Smooth muscle cell (in vitro differentiated cells): Measurements from ENCODE around the gene RNASEH2B. TPM values are rescaled to one million over a fixed set of nuclear protein-coding genes. Genes with fewer than 3 reads are reported as not detected.

ENCODE experiments used
- DNase-seq: peaks from one replicate; lab custom pipeline; 2025; ENCODE audit not compliant: unreplicated experiment; lab: John Stamatoyannopoulos, UW
- H2AFZ ChIP-seq: fragments of 200-600 bp; sonication (generic); 2 replicates; pipeline ENCODE4 v1.6.0; 2016; ENCODE audit warnings: antibody characterized with exemption, low read depth, mild to moderate bottlenecking
- H3F3A ChIP-seq: fragments of 200-600 bp; sonication (generic); 2 replicates; pipeline ENCODE4 v1.6.0; 2017; ENCODE audit warnings: antibody characterized with exemption, low read depth
- H3K27ac ChIP-seq: fragments of 200-600 bp; sonication (generic); 2 replicates; pipeline ENCODE4 v1.5.1; 2016; ENCODE audit warnings: low read depth, mild to moderate bottlenecking
- H3K27me3 ChIP-seq: fragments of 200-600 bp; sonication (generic); 2 replicates; pipeline ENCODE4 v1.6.1; 2016; ENCODE audit warnings: low read depth, mild to moderate bottlenecking
- H3K36me3 ChIP-seq: fragments of 200-600 bp; sonication (generic); 2 replicates; pipeline ENCODE4 v1.5.1; 2016; ENCODE audit warnings: low read depth
- H3K4me1 ChIP-seq: fragments of 200-600 bp; sonication (generic); 2 replicates; pipeline ENCODE4 v1.5.1; 2016; ENCODE audit warnings: low read depth
- H3K4me2 ChIP-seq: fragments of 200-600 bp; sonication (generic); 2 replicates; pipeline ENCODE4 v1.6.0; 2016; ENCODE audit warnings: mild to moderate bottlenecking
- H3K4me3 ChIP-seq: fragments of 200-600 bp; sonication (generic); 2 replicates; pipeline ENCODE4 v1.5.1; 2016; ENCODE audit warnings: mild to moderate bottlenecking
- H3K79me2 ChIP-seq: fragments of 200-600 bp; sonication (generic); 2 replicates; pipeline ENCODE4 v1.6.0; 2016; ENCODE audit warnings: low read depth, mild to moderate bottlenecking
- H3K9ac ChIP-seq: fragments of 200-600 bp; sonication (generic); 2 replicates; pipeline ENCODE4 v1.6.0; 2016; ENCODE audit warnings: low read depth
- H3K9me3 ChIP-seq: fragments of 200-600 bp; sonication (generic); replicated peaks from 2 replicates; pipeline ENCODE4 v1.5.1; 2016; ENCODE audit warnings: low read depth
- H4K20me1 ChIP-seq: fragments of 200-600 bp; sonication (generic); 2 replicates; pipeline ENCODE4 v1.6.0; 2016; ENCODE audit warnings: low read depth
- CTCF ChIP-seq: fragments of 200-600 bp; sonication (generic); IDR thresholded peaks from 2 replicates; pipeline ENCODE4 v1.5.1; 2017; ENCODE audit warnings: borderline replicate concordance, mild to moderate bottlenecking, antibody characterized with exemption; ENCODE audit not compliant: insufficient read depth, poor library complexity, severe bottlenecking
- WGBS: methylation state at CpG from one replicate; pipeline ENCODE4 v1.1.7; 2016; ENCODE audit warnings: low lambda C conversion rate; 5-methylcytosine and 5-hydroxymethylcytosine counted together
- polyA plus RNA-seq: library from polyadenylated mRNA; unstranded; fragments of >200 nt; fragmentation: Nextera tagmentation; extraction: Ambion mirVana; gene quantifications from 2 replicates; pipeline ENCODE4 v1.2.1, GENCODE V29; 2016
- total RNA-seq: library from RNA; depleted of rRNA; stranded (reverse); fragments of >200 nt; gene quantifications from 2 replicates; pipeline ENCODE4 v1.2.3, GENCODE V29; 2014

RNASEH2B gene
- total and polyA plus RNA-seq, 2 experiments from 2014 or later = 16.1 to 18.9 TPM

- Histone ChIP-seq H3K4me1 (no peaks in the 10 kb centered on the region), H3K27me3 (peaks cover 9% of the 10 kb centered on the region), H3K79me2 (no peaks in the 10 kb centered on the region), H3K9me3 (no peaks in the 10 kb centered on the region), H3F3A (no peaks in the 10 kb centered on the region), H4K20me1 (no peaks in the 10 kb centered on the region), H3K36me3 (no peaks in the 10 kb centered on the region), H3K4me3 (no peak overlapping the region), H2AFZ (no peak overlapping the region), H3K27ac (no peak overlapping the region), H3K9ac (no peak overlapping the region), H3K4me2 (no peak overlapping the region)
- no peak for TF ChIP-seq CTCF
- WGBS = 91% methylated on average over 3 of the region's 3 CpGs
- no peak for DNase-seq
Observed at GRCh38 chr13:51004918-51005460, 95.4 kb downstream of the RNASEH2B start.

GRCh38 chr13:51005566-51005965 is 96.0 kb downstream of the RNASEH2B start:
- Histone ChIP-seq H3K9ac (no peak overlapping the region), H3F3A (no peaks in the 10 kb centered on the region)
- 76% methylated on average over 4 of the region's 4 CpGs for WGBS

More at GRCh38 chr13:51005566-51005965, 96.0 kb downstream of the RNASEH2B start:
- H3K4me3 ChIP-seq = no peak overlapping the region
- no peaks in the 10 kb centered on the region for H3K9me3 ChIP-seq
- H3K27me3 ChIP-seq = peaks cover 9% of the 10 kb centered on the region
- no peak for TF ChIP-seq CTCF
- no peak overlapping the region for H3K27ac ChIP-seq
- no peak overlapping the region for H3K4me2 ChIP-seq
- no peaks in the 10 kb centered on the region for H3K79me2 ChIP-seq
- DNase-seq = no peak
- H3K4me1 ChIP-seq = no peaks in the 10 kb centered on the region
- H2AFZ ChIP-seq = no peak overlapping the region
- no peaks in the 10 kb centered on the region for H4K20me1 ChIP-seq
- no peaks in the 10 kb centered on the region for H3K36me3 ChIP-seq

Other genes starting within 250 kb of the RNASEH2B start
- 1.8 TPM in 1 of 2 replicates, not detected in the other for gene DLEU7, start 66.1 kb upstream of the RNASEH2B start, total RNA-seq
- not detected in 2 replicates for gene DLEU7, start 66.1 kb upstream of the RNASEH2B start, polyA plus RNA-seq
- gene C13orf42, start 201.5 kb downstream of the RNASEH2B start, total RNA-seq = not detected in 2 replicates
- gene C13orf42, start 201.5 kb downstream of the RNASEH2B start, polyA plus RNA-seq = not detected in 2 replicates